GM03348 (cell line): ENCODE measurements around the gene GADD45B.

ENCODE experiments used
- DNase-seq: peaks from one replicate; pipeline ENCODE4 v3.0.0; 2012; ENCODE audit warnings: low spot score

Gene GADD45B, protein sequence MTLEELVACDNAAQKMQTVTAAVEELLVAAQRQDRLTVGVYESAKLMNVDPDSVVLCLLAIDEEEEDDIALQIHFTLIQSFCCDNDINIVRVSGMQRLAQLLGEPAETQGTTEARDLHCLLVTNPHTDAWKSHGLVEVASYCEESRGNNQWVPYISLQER

DNA sequence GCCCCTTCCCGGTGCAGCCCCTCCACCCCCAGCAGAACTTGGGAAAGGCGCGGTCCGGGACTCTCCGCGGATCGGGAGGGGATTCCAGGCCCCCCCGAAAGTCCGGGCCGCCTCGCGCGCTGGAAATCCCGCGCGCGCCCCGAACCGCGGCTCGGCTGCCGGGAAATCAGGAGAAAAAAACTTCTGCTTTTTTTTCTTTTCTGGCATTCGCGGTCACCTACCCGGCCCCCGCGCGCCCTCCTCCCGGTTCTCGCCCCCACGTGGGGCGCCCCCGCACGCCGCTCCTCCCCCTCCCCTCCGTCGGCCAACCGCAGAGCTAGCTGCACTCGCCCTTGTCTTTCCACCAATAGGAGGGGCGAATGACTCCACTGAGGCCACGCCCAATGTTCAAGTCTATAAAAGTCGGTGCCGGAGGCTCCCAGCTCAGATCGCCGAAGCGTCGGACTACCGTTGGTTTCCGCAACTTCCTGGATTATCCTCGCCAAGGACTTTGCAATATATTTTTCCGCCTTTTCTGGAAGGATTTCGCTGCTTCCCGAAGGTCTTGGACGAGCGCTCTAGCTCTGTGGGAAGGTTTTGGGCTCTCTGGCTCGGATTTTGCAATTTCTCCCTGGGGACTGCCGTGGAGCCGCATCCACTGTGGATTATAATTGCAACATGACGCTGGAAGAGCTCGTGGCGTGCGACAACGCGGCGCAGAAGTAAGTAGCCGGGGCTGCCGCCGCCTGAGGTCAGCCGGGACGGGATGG is at the start of gene GADD45B:
GADD45B (plus strand) TSS at position 426 of the 749 bp plus-strand sequence; CDS start at position 658, 232 bp downstream.
- peak; percentile 100 for DNase-seq

- peak; percentile 86 for DNase-seq
Measured at GRCh38 chr19:2426611-2427428, 49.1 kb upstream of the GADD45B start.

GRCh38 chr19:2427429-2428320 is 48.3 kb upstream of the GADD45B start, which contains the start of gene TIMM13:
Gene TIMM13, minus strand, starts transcription at chr19:2427586. Its CDS starts 53 bp downstream, at chr19:2427533.
- DNase-seq, result peak; percentile 98

GRCh38 chr19:2428321-2428690 is 47.6 kb upstream of the GADD45B start:
- no peak for DNase-seq

DNA sequence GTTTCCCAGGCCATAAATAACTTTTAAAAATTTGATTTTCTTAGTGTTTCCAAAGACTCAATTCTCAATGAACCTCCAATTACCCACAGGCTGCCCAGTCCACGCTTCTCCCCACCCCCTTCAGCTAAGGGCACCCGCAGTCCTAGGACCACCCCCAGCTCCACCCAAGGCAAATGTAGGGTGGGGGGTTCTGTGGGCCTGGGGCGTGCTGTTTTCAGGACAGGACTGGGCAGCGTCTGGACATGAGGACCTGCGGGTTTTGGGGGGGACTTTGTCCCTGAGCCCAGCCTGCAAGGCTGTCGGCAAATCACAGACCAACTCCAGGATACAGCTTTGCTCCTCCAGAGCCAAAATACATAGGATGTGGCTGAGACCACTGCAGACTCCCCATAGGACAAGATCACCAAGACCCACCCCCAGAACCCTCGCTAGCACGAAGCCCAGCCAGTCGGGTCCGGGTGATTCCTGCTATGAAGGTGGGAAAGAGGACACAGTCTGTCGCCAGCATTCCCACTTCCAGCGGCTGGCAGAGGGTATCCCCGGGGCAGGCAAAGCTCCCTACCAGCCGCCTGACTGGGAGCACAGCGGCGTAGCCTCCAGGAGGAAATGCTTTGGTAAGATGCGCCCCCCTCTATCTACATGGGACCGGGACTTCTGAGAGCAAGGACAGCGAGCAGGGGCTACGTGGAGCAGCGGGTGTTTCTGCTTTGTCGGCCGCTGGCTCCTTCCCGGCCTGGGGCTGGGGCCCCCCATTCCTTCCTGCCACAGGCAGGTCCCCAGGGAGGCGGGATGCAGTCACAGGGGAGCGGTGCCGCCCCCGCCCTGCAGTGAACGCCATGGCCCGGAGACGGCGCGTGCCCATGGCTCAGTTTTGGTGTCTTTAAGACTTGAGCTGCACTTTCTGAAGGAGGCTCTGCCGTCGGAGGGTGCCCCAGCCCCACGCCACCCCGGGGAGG is 46.9 kb upstream of the GADD45B start:
- DNase-seq, result no peak

- DNase-seq, result no peak
Measured at GRCh38 chr19:2429917-2430535, 45.9 kb upstream of the GADD45B start.

- no peak for DNase-seq
Measured at GRCh38 chr19:2431318-2432055, 44.4 kb upstream of the GADD45B start.

DNA sequence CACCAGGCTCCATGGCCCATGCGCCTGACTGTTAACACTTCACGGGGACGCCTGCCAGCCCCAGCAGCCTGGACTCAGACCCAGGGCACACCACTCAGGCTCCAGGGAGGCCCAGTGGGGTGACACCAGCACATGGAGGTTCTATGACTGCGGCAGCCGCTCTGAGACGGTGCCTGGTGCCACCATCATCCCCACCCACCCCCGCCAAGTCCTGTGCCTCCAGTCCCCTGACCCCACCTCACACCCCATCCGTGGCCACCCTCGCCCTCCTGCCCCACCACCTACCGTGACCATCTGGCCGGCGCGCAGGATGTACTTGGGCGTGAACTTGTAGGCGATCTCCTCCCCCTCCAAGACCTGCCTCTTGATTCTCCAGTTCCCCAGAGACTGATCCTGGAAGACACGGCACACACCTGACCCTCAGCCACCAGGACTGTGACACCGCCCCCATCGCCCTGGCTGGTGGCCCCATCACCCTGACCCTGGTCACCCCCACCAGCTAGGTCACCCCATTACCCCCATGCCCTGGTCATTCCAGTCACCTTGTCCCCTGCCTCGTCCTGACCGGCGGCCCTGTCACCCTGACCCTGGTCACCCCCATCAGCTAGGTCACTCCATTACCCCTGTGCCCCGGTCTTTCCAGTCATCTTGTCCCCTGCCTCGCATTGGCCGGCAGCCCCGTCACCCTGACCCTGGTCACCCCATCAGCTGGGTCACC is 43.6 kb upstream of the GADD45B start:
- DNase-seq, result no peak

GRCh38 chr19:2433854-2434253 is 42.1 kb upstream of the GADD45B start:
- no peak for DNase-seq

GRCh38 chr19:2434267-2434666 is 41.7 kb upstream of the GADD45B start:
- no peak for DNase-seq

DNA sequence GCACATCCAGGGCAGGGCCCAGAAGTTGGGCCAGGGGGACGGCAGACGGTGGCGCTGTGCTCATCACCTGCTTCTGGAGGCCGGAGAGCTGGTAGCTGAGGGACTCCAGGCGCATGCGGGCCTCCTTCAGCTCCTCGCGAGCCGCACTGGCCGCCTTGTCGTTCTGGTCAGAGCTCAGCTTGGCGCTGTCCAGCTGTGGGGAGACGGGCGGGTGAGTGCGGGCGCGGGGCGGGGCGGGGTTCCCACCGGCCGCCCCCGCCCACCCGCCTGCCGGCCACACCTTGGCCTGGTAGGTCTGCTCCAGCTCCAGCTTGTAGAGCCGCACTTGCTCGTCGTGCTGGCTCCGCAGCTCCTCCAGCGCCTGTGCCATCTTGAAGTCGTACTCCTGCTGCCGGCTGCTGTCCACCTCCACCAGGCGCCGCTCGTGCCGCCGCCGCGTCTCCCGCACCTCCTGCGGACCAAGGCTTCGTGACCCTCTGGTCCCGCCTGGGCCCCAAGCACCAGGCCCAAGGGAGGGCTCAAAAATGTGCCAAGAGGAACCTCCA is 41.1 kb upstream of the GADD45B start:
- no peak for DNase-seq

DNA sequence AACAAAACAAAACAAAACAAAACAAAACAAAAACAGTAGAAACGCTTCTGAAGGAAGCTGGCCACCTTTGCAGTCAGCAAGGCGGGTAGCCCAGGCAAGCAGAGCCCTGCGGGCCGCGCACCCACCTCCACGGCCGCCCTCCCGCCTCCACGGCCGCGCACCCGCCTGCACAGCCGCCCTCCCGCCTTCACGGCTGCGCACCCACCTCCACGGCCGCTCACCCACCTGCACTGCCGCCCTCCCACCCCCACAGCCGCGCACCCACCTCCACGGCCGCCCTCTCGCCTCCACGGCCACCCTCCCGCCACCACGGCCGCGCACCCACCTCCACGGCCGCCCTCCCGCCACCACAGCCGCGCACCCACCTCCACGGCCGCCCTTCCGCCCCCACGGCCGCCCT is 39.5 kb upstream of the GADD45B start:
- no peak for DNase-seq

DNA sequence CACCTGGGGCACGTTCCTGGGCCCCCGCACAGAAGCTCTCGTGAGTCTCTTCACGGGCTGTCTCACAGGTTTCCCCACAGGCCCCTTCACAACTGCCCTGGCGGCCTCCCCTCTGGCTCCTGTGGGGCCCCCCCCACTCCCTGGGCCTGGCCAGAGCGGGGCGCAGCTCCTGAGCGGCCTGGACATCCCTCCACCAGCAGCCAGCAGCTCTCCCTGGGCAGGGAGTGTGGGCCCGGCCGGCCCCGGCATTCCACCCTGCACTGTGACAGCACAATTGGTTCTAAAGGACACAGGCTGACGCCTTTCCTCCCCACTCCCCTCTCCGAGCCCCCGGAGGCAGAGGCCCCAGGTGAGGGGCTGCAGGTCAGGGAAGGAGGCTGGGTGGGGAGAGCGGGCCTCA is 39.0 kb upstream of the GADD45B start:
- DNase-seq, result no peak

- no peak for DNase-seq
Measured at GRCh38 chr19:2438178-2438577, 37.7 kb upstream of the GADD45B start.

GRCh38 chr19:2440515-2440914 is 35.4 kb upstream of the GADD45B start:
- DNase-seq, result no peak

DNA sequence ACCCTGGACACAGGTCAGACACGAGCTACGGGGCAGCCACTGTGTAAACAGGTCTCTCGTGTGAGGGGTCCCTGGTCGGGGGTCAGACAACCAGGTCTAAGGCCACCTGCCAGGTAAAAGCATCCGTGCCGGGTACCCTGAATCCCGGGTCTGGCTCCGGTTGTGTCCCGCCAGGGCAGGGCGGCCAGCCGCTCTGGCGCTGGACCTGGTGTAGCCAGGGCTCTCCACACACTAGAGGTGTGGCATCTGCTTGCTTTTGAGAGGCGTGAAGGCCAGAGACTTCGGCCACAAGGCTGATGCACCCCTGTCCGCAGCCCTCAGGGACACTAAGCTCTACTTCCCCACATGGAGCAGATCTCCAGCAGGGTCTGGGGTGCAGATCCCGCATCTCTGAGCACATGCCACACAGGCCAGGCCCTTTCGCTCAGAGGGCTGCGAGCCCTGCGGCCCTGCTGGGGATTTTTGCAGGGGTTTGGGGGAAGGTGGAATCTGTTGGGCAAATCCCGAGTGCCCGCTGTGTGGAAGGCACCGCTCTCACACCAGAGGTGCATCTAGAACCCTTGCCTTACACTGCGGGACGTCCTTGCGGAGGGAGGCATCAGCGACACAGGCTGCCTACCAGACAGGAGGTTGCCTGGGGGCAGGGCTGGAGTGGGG is 34.7 kb upstream of the GADD45B start:
- DNase-seq, result no peak

GRCh38 chr19:2443116-2443784 is 32.7 kb upstream of the GADD45B start:
- DNase-seq, result no peak
